HG02938 (cell line): ENCODE data around the gene MAFG.

Experiments
- ATAC-seq: cut with Tn5 transposase; IDR thresholded peaks from one replicate; pipeline ENCODE4 v1.9.1; 2021; ENCODE audit warnings: mild to moderate bottlenecking, moderate library complexity; ENCODE audit not compliant: unreplicated experiment

MAFG gene

DNA sequence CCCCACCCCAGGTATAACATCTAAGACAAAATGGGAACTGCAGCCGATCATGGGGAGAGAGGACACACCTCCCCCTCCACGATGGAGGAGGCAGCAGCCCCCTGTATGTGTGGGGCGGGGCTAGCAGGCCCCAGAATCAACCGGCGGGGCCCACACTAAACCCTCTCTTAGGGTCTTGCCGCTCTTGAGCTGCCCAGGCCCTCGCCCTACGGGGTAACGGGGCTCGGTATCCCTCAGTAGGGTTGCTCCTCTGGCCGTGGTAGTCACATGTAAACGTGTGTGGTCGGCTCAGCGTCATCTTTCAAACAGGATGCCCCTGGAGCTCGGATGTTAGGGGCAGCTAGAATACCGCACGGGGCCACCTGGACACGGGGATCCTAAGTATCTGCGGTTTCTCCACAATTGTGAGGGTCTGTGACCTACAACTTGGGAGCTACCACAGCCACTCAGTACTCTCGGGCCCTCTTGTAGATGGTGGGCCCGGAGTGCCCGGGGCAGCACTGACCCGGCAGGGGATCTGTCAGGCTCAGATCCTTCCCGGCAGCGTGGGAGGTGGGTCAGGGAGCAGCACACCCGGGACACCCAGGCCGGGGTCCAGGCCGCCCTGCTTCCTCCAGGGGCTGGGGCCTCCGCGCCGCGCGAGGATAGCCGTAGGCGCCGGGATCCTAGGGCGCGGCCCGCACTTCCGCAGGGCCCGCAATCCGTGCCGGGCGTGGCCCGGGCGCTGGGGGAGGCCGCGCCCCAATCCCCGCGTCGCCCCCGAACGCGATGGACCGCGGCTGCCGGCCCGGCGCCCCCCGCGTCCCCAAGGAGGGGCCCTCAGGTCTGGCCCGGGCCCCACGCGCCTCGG is 57.2 kb downstream of the MAFG start:
- ATAC-seq: peak; percentile 14

DNA sequence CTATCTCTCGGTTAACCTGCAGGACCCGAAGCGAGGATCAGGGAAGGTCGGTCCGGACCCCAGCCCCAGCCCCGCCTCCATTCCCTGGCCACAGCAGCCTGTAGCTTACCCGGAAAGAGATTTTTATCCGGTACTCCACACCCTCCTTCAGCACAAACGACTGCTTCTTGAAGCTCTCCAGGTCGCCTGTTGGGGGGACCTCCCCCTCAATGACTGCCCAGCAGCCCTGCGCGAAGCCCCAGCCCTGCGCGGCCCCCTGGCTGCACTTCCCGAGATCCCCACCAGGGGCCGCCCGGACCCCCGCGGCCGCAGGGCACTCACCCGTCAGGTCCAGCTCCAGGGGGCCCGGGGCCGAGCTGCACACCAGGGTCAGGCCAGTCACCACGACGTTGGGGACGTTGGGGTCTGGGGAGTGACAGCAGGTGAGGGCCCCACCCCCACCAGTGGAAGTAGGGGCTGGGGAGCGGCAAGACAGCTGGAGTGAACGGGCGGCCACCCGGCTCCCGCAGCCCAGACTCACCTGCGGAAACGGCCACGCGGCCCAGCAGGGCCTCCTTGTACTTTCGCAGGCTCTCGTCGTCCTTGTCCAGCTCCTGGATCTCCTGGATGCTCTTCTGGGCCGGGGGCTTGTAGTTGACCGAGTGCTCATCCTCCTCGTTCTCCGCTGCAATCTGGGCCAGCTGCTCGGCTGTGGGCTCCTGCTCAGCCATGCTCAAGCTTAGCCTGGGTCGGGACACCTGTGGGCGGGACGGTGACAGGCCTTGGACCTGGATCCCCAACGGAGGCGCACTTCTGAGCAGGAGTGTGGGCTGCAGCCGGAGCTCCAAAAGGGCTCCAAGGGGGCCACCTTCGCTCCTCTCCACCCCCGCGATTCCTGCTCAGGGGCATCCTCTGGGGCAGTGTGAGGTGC is 58.1 kb downstream of the MAFG start:
- no peak for ATAC-seq

DNA sequence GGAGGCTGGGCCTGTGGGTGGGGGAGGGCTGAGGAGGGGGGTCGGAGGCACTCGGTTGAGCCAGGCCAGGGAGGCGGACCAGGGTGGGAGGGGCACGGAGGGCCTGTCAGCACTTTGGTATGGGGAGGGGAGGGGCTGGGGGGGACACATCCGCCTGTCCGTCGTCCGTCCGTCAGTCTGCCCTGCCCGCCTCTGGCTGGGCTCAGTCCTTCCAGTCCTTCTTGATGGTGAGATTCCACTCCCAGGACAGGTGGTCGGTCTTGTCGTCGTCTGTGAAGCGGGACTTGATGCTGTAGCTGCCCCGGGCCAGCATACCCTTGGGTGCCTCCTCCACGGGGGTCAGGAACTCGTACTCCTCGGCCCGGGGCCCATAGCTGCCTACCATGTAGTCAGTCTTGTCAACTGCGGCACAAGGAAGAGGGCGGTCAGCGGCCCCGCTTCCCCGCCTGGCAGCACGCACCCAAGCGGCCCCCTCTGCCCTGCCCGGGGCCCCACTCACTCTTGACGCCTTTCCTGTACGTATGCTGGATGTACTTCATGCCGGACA is 58.8 kb downstream of the MAFG start:
- ATAC-seq: no peak
